ENCODE measurements around the gene TNXB. TPM values are rescaled to one million over a fixed set of nuclear protein-coding genes. Genes with fewer than 3 reads are reported as not detected.
A peak's percentile ranks its signal among the peaks of the same experiment; 100 is the strongest.

Gene TNXB
- total and polyA plus RNA-seq, 4 donors: 21.3 to 117 (median 78.3) TPM

GRCh38 chr6:32081168-32081990 is 27.8 kb downstream of the TNXB start:
- H3K4me1 ChIP-seq (ENCODE audit: control insufficient read depth in 5 of 5, insufficient read depth in 5 of 5, low read length in 5 of 5): peaks cover 0 to 16% (median 2%) of the 10 kb centered on the region in 5 donors
- H3K27me3 ChIP-seq (ENCODE audit: control insufficient read depth in 3 of 3, insufficient read depth in 3 of 3, low read length in 2 of 3): peaks cover 0 to 18% (median under 1%) of the 10 kb centered on the region in 3 donors
- WGBS, 2 donors: 69 to 88% methylated on average over 22 of the region's 22 CpGs
- no peak for TF ChIP-seq CTCF (IDR thresholded peaks at IDR 0.05; ENCODE audit: control extremely low read depth, extremely low read depth)
- peaks cover 0 to 18% (median 1%) of the 10 kb centered on the region in 4 donors for H3K36me3 ChIP-seq (ENCODE audit: control insufficient read depth in 4 of 4, insufficient read depth in 4 of 4, low read length in 4 of 4)
- peak; percentile 49 for ATAC-seq (ENCODE audit: insufficient read depth, low FRiP score)
- no peaks in the 10 kb centered on the region for H3K9me3 ChIP-seq (ENCODE audit: control insufficient read depth in 4 of 4, insufficient read depth in 3 of 4, low read length in 3 of 4)
- no peak overlapping the region for H3K9ac ChIP-seq (ENCODE audit: insufficient read depth in 1 of 2, low read length in 2 of 2)
- DNase-seq: peak; percentile 48 to 77 (median 49)
- no peak overlapping the region for H3K4me3 ChIP-seq
- H3K27ac ChIP-seq (ENCODE audit: low read depth in 1 of 2, low read length in 1 of 2): peak overlapping the region in 1 of 2 donors; percentile 40

GRCh38 chr6:32079566-32080290 is 29.4 kb downstream of the TNXB start:
- ATAC-seq (ENCODE audit: insufficient read depth, low FRiP score) (no peak), DNase-seq (peak in 2 of 3 donors; percentile 24 to 37)
- no peak overlapping the region for H3K27ac ChIP-seq (ENCODE audit: low read depth in 1 of 2, low read length in 1 of 2)
- peaks cover 0 to 16% (median 2%) of the 10 kb centered on the region in 5 donors for H3K4me1 ChIP-seq (ENCODE audit: control insufficient read depth in 5 of 5, insufficient read depth in 5 of 5, low read length in 5 of 5)
- TF ChIP-seq CTCF (IDR thresholded peaks at IDR 0.05; ENCODE audit: control extremely low read depth, extremely low read depth): no peak
- peaks cover 0 to 21% (median 1%) of the 10 kb centered on the region in 4 donors for H3K36me3 ChIP-seq (ENCODE audit: control insufficient read depth in 4 of 4, insufficient read depth in 4 of 4, low read length in 4 of 4)
- no peak overlapping the region for H3K4me3 ChIP-seq
- peaks cover 0 to 12% (median 0%) of the 10 kb centered on the region in 3 donors for H3K27me3 ChIP-seq (ENCODE audit: control insufficient read depth in 3 of 3, insufficient read depth in 3 of 3, low read length in 2 of 3)
- H3K9me3 ChIP-seq (ENCODE audit: control insufficient read depth in 4 of 4, insufficient read depth in 3 of 4, low read length in 3 of 4): no peaks in the 10 kb centered on the region
- no peak overlapping the region for H3K9ac ChIP-seq (ENCODE audit: insufficient read depth in 1 of 2, low read length in 2 of 2)
- WGBS, 2 donors: 77 to 82% methylated on average over 7 of the region's 7 CpGs

GRCh38 chr6:32076321-32076809 is 32.8 kb downstream of the TNXB start:
- peak in 1 of 3 donors; percentile 11 for DNase-seq
- WGBS, 2 donors: 59 to 60% methylated on average over 12 of the region's 12 CpGs

More at GRCh38 chr6:32076321-32076809, 32.8 kb downstream of the TNXB start:
- no peak overlapping the region for H3K9ac ChIP-seq (ENCODE audit: insufficient read depth in 1 of 2, low read length in 2 of 2)
- H3K4me1 ChIP-seq (ENCODE audit: control insufficient read depth in 5 of 5, insufficient read depth in 5 of 5, low read length in 5 of 5): peaks cover 0 to 14% (median 2%) of the 10 kb centered on the region in 5 donors
- no peaks in the 10 kb centered on the region for H3K9me3 ChIP-seq (ENCODE audit: control insufficient read depth in 4 of 4, insufficient read depth in 3 of 4, low read length in 3 of 4)
- TF ChIP-seq CTCF (IDR thresholded peaks at IDR 0.05; ENCODE audit: control extremely low read depth, extremely low read depth): no peak
- no peak overlapping the region for H3K4me3 ChIP-seq
- ATAC-seq (ENCODE audit: insufficient read depth, low FRiP score): no peak
- no peak overlapping the region for H3K27ac ChIP-seq (ENCODE audit: low read depth in 1 of 2, low read length in 1 of 2)
- peaks cover 0 to 25% (median 0%) of the 10 kb centered on the region in 4 donors for H3K36me3 ChIP-seq (ENCODE audit: control insufficient read depth in 4 of 4, insufficient read depth in 4 of 4, low read length in 4 of 4)
- no peaks in the 10 kb centered on the region for H3K27me3 ChIP-seq (ENCODE audit: control insufficient read depth in 3 of 3, insufficient read depth in 3 of 3, low read length in 2 of 3)

Data from lung (tissue), 12 donors.